Esophagus squamous epithelium (tissue), 4 donors: ENCODE results near the gene APIP.

Experiments
- POLR2A ChIP-seq, 4 donors: fragments of 450-650 bp; IDR thresholded peaks; one replicate each; pipeline ENCODE4 v1.6.1; 2017; ENCODE audit warnings: antibody characterized with exemption in 4 of 4, mild to moderate bottlenecking in 4 of 4, moderate library complexity in 3 of 4
- TF ChIP-seq, protein P1 (sequence below), 6 experiments: fragments of 450-650 bp in 4 of 6; fragments of 200-600 bp in 2 of 6; sonication (generic) in 2 of 6; IDR thresholded peaks; one replicate each; pipeline ENCODE4 v1.5.1; 2016 to 2019; ENCODE audit warnings: antibody characterized with exemption in 6 of 6, mild to moderate bottlenecking in 4 of 6, moderate library complexity in 4 of 6

DNA sequence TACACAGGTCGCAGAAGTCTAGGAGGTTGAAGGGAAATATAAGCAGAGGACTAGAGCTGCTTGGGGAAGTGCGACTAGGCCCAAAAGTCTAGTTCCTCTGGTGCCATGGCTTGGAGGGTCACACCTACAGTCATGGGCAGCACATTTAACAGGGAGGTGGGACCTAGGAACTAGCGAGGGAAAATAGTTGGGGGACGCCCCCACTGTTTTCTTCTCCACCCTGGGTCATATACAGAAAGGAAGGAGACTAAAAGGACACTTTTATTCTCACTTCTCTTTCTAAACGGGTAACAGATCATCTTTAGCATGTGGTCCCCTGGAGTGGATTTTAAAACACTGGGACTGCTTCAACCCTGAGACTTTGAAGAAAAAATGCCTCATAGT, 16.6 kb downstream of the APIP start:
- TF ChIP-seq, protein P1, sequence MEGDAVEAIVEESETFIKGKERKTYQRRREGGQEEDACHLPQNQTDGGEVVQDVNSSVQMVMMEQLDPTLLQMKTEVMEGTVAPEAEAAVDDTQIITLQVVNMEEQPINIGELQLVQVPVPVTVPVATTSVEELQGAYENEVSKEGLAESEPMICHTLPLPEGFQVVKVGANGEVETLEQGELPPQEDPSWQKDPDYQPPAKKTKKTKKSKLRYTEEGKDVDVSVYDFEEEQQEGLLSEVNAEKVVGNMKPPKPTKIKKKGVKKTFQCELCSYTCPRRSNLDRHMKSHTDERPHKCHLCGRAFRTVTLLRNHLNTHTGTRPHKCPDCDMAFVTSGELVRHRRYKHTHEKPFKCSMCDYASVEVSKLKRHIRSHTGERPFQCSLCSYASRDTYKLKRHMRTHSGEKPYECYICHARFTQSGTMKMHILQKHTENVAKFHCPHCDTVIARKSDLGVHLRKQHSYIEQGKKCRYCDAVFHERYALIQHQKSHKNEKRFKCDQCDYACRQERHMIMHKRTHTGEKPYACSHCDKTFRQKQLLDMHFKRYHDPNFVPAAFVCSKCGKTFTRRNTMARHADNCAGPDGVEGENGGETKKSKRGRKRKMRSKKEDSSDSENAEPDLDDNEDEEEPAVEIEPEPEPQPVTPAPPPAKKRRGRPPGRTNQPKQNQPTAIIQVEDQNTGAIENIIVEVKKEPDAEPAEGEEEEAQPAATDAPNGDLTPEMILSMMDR (IDR thresholded peaks at IDR 0.05) = no peak
- no peak for TF ChIP-seq POLR2A (IDR thresholded peaks at IDR 0.05)
